ENCODE measurements around the gene FUT1. TPM values are rescaled to one million over a fixed set of nuclear protein-coding genes. Genes with fewer than 3 reads are reported as not detected.

FUT1 gene
- total and polyA plus RNA-seq, 2 donors (not counting 3 experiments of a cell fraction or from before 2014, with no cell fraction given): 1.9 to 4.8 TPM

DNA sequence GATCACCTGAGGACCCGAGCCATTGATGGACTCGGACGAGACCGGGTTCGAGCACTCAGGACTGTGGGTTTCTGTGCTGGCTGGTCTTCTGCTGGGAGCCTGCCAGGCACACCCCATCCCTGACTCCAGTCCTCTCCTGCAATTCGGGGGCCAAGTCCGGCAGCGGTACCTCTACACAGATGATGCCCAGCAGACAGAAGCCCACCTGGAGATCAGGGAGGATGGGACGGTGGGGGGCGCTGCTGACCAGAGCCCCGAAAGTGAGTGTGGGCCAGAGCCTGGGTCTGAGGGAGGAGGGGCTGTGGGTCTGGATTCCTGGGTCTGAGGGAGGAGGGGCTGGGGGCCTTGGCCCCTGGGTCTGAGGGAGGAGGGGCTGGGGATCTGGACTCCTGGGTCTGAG is 3.8 kb upstream of the FUT1 start:
- H3K4me2 ChIP-seq (ENCODE audit: insufficient read depth, low read length): no peak overlapping the region
- H2AFZ ChIP-seq (ENCODE audit: low read depth, low read length): no peak overlapping the region
- no peak for TF ChIP-seq GATA2 (IDR thresholded peaks at IDR 0.05; ENCODE audit: insufficient read depth, insufficient read length, low read depth, low read length)
- TF ChIP-seq CTCF (IDR thresholded peaks at IDR 0.05; ENCODE audit: extremely low read depth in 1 of 2, insufficient read depth in 1 of 2, low read depth in 1 of 2, low read length in 2 of 2): no peak
- TF ChIP-seq FOS (IDR thresholded peaks at IDR 0.05; ENCODE audit: borderline replicate concordance, insufficient read depth, low read length): no peak
- no peak for TF ChIP-seq MYC (IDR thresholded peaks at IDR 0.05; ENCODE audit: low read depth, low read length)
- no peak for TF ChIP-seq EZH2 (IDR thresholded peaks at IDR 0.05; ENCODE audit: borderline replicate concordance, low read depth, low read length, severe bottlenecking)
- TF ChIP-seq JUN (IDR thresholded peaks at IDR 0.05; ENCODE audit: borderline replicate concordance, insufficient read depth, insufficient read length, low read depth): no peak
- no peak for TF ChIP-seq POLR2AphosphoS5 (IDR thresholded peaks at IDR 0.05; ENCODE audit: insufficient read depth, low read depth, low read length)
- TF ChIP-seq MAX (IDR thresholded peaks at IDR 0.05; ENCODE audit: insufficient read depth, insufficient read length): no peak
- no peak for TF ChIP-seq POLR2A (IDR thresholded peaks at IDR 0.05; ENCODE audit: low read depth, low read length)
- H3K9me1 ChIP-seq (replicated peaks; ENCODE audit: control insufficient read depth, extremely low read depth, insufficient read depth, low read length): no peaks in the 10 kb centered on the region
- intact Hi-C loops (cut with micrococcal nuclease): no loop called here
- no peaks in the 10 kb centered on the region for H3K36me3 ChIP-seq (ENCODE audit: control insufficient read depth in 2 of 2, extremely low read depth in 1 of 2, insufficient read depth in 2 of 2, low read length in 2 of 2)
- no peaks in the 10 kb centered on the region for H3K27me3 ChIP-seq (ENCODE audit: control insufficient read depth in 2 of 2, insufficient read depth in 2 of 2, low read length in 2 of 2)
- ChIA-PET CTCF (no interaction called here), POLR2A (no interaction called here)
- dilution Hi-C loops (cut with MboI; ENCODE audit: extremely low pct_ligation_motif_present, low sequenced_read_pairs): no loop called here
- FAIRE-seq: no peak
- DNase-seq (ENCODE audit: low read depth, low spot score): no peak
- no TSS peak for BruUV-seq (replicated peaks)
- H3K4me1 ChIP-seq (ENCODE audit: control insufficient read depth, extremely low read depth, insufficient read depth, low read length): peaks cover 18% of the 10 kb centered on the region
- no peak overlapping the region for H3K9ac ChIP-seq (replicated peaks; ENCODE audit: extremely low read depth, insufficient read depth, low read length)
- no peaks in the 10 kb centered on the region for H3K9me3 ChIP-seq (replicated peaks; ENCODE audit: control insufficient read depth, insufficient read depth, low read length)
- no peak overlapping the region for H3K27ac ChIP-seq (ENCODE audit: insufficient read depth, low read depth, low read length)
- no peaks in the 10 kb centered on the region for H4K20me1 ChIP-seq (replicated peaks; ENCODE audit: control insufficient read depth, extremely low read depth, insufficient read depth, low read length)
- no peak overlapping the region for H3K4me3 ChIP-seq (replicated peaks in 1 of 3; ENCODE audit: insufficient read depth in 1 of 3, low read depth in 1 of 3, low read length in 3 of 3)
- H3K79me2 ChIP-seq (ENCODE audit: control insufficient read depth, insufficient read depth, low read length): peaks cover 7% of the 10 kb centered on the region
